GF-D8 (cell line): ENCODE measurements around the gene SLC4A5.
"Not testable (repeated sequence)": the region's sequence is repeated elsewhere in the genome, so short reads cannot be mapped to it uniquely, and the experiment has no call there.

Source experiments
- DNase-seq: peaks from one replicate; lab custom pipeline; 2025; lab: John Stamatoyannopoulos, UW

The SLC4A5 gene

DNA sequence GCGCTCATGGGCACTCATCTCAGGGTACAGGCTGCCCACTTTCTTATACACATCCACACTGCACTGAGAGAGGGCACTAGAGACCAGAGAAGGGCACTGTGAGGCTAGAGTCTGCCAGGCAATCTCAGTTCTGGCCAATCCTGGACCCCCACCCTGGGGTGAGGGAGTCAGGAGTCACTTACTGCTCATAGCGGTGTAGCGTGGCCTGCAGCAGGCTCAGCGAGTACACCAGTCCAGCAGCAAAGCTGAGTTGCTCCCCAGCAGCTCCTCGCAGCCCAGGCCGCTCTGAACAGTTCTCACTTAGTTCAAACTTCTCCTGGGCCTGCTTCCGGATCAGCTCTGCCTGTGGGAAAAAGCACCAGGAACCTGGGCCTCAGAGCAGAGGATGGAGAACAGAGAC, 24.6 kb upstream of the SLC4A5 start:
- DNase-seq: no peak

DNA sequence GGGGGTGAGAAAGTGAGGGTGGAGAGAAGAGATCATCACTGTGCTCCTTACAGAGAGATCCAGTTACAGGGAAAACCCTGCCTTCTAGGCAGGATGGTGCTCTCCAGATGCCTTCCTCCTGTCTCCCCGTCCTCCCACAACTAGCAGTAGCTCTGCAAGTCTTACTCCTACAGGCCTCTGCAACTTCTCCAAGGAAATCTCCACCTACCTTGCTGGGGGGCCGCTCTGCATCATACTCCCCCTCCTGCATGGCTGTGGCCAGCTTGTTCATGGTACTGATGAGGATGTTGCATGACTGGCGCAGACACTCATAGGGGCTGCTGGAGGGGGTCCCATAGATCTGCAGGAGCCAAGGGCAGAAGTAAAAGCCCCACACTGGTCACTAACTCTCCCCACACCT, 22.8 kb upstream of the SLC4A5 start:
- DNase-seq: no peak

DNA sequence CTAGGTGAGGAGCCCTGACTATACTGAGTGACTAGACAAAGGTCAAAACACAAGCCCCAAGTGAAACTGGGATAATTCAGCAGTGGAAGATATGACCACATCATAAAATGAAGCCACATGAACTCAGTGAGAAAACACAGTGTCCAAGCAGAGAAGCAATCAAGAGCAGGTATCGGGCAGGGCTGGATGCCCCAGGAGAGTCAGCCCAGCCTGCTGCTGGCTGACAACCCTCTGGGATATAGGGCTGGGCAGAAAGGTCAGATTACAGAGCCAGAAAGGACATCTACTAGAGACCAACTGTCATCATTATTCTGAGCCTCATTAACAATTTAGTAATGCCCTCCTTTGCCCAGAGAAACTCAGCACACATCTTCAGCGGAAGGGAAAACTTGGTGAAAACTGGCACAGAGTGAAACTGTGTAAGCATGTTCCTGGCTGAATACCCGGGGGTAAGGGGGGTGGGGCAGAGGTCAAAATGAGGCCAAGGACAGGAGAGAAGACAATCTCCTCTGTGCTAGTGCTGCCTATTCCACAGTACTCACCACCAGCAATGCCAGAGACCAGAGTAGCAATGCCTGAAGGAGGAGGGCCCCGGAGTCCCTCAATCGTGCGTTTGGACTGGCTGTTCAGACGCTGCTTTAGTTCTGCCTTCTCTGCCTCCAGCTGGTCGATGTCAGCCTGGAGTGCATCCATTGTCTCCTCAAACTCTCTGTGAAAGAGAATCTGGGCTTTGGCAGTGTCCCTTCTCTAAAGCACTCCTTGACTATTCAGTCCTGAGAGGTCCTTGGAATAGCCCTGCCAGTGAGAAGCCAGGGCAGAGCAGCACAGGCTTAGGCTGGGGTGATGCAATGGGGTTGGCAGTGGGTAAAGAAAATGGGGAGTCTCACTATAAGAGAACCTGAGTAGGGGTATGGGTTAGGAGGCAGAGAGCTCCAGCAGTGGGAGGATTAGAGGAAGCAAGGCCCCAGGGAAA, 21.6 kb upstream of the SLC4A5 start:
- DNase-seq: no peak

DNA sequence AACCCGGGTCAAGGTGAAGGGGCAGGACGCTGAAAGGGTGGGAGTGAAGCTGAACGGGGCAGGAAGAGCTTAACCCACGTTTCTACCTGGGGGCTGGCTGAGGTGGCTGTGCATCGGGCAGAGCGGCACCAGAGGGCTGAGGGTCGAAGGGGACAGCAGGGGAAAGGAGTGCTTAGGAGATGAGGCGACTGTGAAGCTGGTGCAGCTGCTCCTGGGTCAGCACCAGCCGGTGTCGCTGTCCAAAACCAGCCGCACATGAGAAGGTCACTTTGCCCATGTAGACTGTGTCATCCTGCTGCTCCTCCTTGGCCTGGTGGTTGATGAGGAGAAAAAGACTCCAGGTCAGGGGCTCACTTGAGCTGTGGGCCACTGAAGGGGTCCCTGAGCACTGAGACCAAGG, 18.1 kb upstream of the SLC4A5 start:
- DNase-seq: no peak

DNA sequence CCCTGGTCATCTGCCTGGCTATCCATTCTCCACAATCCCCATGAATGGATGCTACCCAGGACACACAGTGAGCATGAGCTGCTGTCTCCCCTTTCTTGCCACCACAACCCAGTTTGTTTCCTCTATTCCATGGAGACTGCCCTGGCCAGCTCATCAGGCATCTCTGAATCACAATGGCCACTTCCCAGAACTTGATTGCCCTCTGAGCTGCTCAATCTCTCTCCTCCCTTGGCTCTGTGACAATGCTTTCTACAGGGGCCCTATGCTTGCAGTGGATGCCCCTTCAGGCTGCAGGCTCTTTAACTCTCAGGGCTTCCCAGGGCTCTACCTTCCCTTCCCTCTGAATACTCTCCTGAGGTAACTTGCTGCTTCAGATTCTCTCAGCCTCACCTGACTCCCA, 14.4 kb upstream of the SLC4A5 start:
- no peak for DNase-seq

DNA sequence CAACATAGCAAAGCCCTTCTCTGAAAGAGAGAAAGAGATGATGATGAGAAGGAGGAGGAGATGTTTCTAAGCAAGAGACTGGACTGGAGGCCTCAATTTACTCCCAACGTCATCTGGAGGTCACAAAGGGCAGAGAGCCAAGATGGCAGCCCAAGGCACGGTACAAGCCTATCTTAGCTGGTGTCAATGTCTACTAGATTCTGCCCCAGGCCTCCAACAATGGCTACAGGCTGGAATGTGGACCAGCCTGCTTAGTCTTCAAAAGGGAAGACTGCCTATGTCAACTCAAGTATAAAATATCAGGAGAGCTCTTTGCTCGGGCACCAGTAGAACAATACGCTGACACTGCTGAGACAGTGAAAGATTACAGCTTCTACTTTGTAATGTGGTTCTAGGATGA, 6.7 kb upstream of the SLC4A5 start:
- no peak for DNase-seq

DNA sequence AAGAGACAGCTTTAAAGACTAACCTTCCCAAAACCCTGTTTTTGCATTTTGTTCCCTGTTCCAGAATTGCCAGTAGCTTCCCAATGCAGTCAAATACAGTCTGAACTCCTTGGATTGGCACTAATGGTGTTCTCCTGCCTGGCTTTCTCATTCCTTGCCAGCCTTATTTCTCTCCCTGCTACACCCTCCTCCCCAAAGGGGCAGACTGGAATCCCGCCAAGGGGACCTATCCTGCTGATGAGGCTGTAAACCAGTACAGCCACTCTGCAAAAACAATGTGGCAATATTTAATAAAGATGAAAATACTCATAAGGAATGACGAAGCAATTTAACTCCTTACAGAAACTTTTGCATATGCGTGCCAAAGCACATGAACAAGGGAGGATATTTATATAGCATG, 4.5 kb upstream of the SLC4A5 start:
- DNase-seq: no peak

DNA sequence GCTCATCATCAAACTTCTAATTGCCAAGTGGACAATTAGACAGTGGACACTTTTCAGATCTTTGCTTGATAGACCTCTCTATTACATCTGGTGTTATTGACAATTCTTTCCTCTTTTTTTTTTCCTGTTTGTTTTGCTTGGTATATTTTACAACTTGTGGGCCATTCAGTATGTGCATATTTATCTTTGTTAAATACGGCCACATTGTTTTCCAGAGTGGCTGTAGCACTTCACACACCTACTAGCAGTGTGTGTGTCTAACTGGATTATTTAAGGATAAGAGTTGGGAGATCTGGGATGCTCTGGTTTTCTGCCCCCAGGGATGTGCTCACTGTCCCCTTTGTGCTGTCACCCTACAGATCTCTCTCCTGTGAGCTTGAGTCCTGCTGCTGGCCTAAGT, 4.1 kb upstream of the SLC4A5 start:
- no peak for DNase-seq

DNA sequence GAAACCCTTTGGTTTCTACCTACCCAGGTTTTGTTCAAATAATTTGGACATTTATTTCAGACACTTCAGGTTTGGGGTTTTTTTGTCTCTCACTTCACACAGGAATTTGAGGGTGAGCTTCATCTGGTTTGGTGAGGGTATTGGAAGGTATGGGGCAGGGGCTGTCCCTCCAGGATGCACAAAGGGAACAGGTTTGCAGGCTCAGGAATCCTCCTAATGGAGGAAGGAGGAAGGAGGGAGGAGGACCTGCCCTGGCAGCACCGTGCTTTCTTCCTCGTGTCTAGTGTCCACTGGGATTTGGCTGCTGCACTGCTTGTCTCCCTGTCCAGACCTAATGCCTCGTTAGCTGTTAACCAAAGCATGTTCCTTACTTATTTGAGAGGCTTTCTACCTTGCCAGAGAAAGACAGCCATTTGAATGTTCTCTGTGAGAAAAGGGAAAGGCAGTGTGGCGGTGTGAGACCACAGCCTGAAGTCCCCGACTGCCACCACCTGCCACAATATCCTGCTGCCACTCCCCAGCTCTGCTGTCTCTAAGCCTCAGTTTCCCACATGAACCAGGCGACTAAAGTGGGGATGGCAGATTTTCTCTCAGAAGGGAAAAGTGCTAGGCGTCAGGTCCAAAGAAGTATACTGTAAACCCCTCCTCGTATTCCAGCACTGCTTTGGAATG, 2.2 kb upstream of the SLC4A5 start:
- DNase-seq: no peak

DNA sequence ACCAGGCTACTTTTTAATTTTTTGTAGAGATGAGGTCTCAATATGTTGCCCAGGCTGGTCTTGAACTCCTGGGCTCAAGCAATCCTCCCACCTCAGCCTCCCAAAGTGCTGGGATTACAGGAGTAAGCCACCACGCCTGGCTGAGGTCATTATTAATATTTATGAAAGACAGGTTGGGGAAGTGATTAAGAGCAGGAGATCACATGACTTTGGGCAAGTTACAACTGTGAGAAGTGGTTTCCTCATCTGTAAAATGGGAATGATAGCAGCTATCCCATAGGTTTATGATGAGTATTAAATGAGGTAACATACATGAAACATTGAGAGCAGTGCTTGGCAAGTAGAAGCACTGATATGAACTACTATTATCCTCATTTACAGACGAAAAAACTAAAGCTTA, 7.0 kb downstream of the SLC4A5 start:
- not testable (repeated sequence) for DNase-seq

DNA sequence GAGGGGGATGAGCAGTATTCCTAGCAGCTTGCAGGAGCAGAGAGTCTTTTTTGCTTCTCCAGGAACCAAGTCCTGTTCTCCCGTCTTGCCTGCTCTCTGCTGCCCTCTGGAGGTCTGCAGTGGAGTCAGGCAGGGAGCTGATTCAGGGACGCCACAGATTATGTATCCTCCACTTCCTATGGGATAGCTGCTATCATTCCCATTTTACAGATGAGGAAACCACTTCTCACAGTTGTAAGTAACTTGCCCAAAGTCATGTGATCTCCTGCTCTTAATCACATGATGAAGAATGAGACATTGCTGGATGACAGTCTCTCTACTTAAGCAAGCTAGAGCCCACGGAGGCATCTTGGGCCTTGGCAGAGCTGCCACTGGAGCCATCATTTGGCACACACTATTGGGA, 8.3 kb downstream of the SLC4A5 start:
- DNase-seq: peak; percentile 2

DNA sequence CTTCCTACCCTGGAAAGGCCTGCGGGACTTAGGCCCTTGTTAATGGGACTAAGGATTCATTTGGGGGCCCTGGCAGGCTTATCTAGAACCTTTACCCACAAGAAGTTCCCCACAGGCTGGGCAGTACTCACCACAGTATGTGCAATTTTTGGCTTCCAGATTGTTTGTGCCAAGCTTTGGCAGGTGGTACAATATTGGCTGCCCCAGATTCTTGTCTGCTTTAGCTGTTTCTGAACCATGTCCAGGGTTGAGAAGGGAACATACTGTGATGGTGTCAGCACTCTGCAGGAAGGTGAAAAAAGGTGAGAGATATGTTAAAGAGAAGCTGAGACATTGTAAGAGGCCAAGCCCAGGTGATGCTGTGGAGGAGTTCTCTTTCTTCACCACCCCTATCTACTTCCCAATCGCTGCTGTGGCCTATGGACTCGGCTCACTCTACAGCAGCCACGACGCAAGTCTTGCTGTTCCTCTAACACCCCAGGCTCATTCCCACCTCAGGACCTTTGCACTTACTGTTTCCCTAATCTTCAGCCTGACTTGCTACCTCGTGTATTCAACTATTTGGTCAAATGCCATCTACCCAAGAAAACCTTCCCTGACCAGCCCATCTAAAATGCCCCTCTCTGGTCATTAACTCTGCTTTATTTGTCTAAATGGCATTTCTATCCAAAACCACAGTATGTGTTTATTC, 9.2 kb downstream of the SLC4A5 start:
- DNase-seq: no peak

DNA sequence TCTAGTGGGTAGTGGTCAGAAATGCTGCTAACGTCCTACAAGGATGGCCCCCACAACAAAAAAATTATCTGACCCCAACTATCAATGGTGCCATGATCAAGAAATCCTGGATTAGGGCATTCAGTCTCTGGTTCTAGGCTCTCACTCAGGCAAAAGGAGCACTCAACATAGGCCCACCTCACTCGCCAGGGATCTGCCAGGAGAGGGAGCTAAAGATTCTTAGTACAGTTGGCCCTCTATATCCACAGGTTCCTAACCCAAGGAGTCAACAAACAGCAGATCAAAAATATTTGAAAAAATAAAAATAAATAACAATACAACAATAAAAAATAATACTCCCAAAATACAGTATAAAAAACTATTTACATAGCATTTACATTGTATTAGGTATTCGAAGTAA, 10.0 kb downstream of the SLC4A5 start:
- DNase-seq: no peak

DNA sequence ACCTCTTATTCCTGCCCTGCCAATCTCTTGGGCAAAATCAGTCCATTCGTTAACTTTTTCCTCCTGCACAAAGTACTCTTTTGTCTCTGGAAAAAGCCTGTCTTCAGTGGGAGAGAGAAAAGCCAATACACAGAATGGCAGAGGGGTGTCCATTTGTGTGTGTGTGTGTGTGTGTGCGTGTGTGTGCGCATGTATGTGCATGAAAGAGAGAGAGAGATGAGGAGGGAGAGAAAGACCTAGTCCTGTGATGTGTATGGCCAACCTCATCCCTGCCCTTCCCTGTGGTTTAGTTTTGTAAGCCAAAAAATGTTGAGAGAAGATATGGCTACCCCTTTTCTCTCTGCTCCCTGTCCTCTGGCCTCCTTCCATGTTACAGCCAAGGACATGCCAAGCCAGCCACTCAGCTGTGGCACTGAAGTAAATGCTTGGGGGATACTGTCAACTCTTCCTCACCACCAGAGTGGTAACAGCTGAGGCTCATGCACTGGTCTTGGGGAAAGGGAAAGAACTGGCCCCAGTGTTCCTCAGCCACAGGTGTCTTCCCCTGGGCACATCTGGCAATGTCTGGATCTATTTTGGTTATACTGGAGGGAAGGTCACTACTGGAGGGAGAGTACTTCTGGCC, 10.6 kb downstream of the SLC4A5 start:
- DNase-seq: no peak

DNA sequence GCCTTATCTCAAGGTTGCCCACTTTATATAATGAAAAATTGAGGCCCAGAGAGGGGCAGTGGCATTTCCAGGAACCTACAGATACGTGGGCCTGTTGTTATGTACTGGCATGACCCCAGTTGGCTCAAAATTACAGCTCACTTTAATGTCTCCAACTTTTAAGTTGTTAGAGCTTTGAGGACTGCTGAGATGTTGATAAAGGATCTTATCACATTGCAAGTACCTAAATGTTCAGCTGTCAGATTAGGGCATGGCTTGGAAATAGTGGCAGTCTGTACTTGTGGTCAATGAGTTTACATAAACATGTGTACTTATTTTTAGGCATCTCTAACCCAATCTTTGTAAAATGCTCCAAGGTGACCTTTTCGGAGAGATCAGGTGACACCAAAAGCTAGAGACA, 14.6 kb downstream of the SLC4A5 start:
- no peak for DNase-seq

DNA sequence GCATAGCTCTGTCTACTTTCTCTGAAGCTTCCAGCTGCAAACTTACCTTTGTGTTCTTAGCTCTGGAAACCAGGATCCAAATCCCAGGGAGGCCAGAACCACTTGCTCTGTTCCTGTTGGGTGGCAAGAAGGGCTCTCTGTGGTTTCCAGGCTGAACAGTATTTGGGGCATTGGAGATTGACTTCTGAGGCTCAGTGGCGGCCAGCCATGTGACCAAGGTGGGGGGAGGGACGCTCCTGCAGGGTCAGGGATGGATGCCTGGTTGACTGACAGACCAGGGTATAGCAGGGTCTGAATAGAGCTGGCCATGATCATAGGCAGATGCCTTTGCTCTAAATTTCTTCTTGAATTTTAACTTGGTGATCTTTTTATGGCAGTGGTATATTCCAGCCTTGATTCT, 15.1 kb downstream of the SLC4A5 start:
- no peak for DNase-seq

DNA sequence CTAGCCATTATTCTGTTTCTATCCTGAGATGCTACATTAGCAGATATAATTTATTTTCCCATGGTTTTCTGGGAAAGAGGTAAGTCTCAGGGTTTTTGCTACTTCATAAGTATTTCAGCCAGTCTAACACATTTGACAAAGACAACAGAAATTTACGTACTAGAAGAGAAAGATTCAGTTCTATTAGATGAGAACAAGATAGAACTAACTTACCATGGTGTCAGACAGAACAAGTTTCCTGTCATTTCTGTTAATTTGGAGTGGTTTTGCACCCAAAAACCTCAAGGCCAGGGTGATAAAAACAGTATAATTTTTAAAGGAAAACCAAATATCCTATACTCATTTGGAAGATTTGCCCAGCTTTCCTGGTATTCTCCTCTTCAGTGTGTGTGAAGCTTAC, 15.6 kb downstream of the SLC4A5 start:
- no peak for DNase-seq

DNA sequence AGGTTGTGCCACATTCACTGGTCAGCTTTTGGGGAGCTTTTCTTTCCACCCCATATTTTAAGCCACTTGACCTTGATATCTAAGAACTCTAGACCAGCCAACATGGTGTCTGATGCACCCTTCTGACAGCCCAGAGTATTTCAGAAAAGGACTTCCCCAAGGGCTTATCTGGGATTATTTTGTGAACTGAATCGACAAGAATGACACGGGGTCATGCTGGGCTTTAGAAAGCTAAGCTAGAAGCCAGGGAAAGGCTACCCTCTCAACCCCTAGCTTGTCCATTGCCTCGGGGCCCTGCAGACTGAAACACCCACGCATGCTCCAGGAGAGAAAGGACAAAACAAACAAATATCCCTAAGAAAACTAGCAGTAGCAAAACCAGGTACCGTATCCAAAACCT, 16.0 kb downstream of the SLC4A5 start:
- no peak for DNase-seq

DNA sequence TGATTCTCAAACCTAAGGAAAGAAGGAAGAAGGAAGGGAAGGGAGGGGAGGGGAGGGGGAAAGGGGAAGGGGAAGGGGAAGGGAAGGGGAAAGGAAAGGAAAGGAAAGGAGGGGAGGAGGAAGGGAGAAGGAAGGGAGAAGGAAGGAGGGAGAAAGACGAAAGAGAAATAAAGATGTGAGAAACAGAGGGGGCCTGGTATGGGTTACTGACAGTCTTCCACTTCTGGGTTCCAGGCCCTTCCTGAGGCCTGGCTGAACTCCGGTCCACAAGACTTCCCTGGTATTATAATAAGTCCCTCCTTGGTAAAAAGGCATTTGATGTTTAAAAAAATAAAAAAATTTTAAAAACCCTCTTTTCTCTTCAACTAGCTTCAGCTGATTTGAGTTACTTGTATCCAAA, 17.4 kb downstream of the SLC4A5 start:
- no peak for DNase-seq

DNA sequence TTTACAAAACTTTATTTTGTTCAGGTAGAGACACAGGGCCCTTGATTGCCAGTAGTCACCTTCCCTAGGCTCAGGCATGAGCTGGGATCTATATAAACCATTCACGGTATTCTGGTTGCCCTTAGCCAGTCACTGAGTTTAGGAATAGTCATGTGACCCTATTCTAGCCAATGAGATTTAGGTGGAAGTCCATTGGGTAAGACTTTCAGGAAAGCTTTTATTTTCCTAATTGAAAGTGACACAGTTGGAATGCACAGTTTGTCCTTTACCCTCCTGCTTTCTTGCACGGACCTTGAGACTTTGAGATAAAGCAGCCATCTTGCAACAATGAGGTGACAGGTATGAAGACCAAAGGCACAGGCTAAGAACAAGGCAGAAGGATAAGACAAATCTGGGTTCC, 21.5 kb downstream of the SLC4A5 start:
- no peak for DNase-seq

DNA sequence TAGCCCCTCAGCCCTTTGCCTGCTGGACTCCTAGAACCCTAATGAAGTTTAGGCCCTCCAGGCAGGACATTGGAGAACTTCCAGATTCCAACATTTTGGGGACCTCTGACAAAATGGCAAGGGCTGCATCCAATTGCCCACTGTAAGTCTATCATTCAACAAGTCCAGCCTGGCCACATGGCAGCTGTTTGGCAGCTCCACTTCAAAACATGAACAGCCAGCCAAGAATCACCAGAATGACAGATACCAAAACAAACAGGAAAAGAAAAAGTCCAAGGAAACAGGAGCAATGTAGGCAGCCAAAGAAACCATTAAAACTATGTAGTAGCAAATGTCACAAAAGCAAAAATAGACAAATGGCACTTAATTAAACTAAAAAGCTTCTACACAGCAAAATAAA, 25.5 kb downstream of the SLC4A5 start:
- no peak for DNase-seq

DNA sequence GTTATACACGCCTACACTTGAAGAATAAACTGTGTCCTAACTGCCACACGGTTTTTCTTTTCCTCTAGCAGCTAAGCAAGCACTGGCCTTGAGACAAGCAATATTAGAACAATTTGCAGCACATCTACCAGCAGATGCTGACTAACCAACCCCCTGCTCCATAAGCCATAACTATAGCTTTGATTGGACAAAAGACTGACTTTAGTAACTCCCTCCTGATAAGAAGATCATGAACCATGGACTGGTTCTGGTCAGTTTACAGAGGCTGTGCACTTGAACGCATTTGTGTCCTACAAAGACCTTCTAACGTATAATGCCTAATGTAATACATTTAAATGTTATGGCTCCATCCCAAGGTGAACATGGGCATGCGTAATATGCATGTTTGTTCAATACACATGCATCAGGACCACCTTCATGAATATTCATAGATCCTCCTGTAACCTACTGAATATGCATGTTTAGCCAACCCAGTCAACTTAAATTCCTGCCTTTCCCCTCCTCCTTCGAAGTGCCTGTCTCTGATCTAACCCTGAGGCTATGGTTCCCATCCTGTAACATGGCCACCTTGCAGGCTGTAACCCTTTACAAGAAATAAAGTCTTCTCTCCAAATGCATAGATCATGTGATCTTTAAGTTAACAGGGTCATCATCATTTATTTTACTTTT, 26.5 kb downstream of the SLC4A5 start:
- no peak for DNase-seq
